Esophagus (tissue), 2 donors: ENCODE results near the gene TNNI3K. TPM values are rescaled to one million over a fixed set of nuclear protein-coding genes. Genes with fewer than 3 reads are reported as not detected.

Source experiments
- H3K27ac ChIP-seq, 2 donors: one replicate each; pipeline ENCODE4 v1.5.1; 2013; ENCODE audit warnings: low read depth in 2 of 2, mild to moderate bottlenecking in 2 of 2, inconsistent platforms in 1 of 2, low read length in 1 of 2, moderate library complexity in 1 of 2
- H3K27me3 ChIP-seq, 2 donors: one replicate each; pipeline ENCODE4 v1.6.1; 2013; ENCODE audit warnings: low read length in 2 of 2, control low read depth in 1 of 2, mild to moderate bottlenecking in 1 of 2; ENCODE audit not compliant: insufficient read depth in 2 of 2, control insufficient read depth in 1 of 2
- H3K36me3 ChIP-seq, 2 donors: one replicate each; pipeline ENCODE4 v1.6.1; 2013; ENCODE audit warnings: low read length in 1 of 2; ENCODE audit not compliant: control insufficient read depth in 2 of 2, insufficient read depth in 2 of 2
- H3K4me1 ChIP-seq, 2 donors: one replicate each; pipeline ENCODE4 v1.6.1; 2013; ENCODE audit warnings: low read length in 1 of 2; ENCODE audit not compliant: control insufficient read depth in 2 of 2, insufficient read depth in 2 of 2
- H3K4me3 ChIP-seq, 2 donors: one replicate each; pipeline ENCODE4 v1.5.1; 2013; ENCODE audit warnings: low read length in 2 of 2, mild to moderate bottlenecking in 2 of 2, low read depth in 1 of 2, moderate library complexity in 1 of 2
- H3K9me3 ChIP-seq, 2 donors: one replicate each; pipeline ENCODE4 v1.6.1; 2013; ENCODE audit warnings: mild to moderate bottlenecking in 2 of 2, low read depth in 1 of 2, low read length in 1 of 2, moderate library complexity in 1 of 2; ENCODE audit not compliant: control insufficient read depth in 2 of 2, insufficient read depth in 1 of 2
- WGBS, 2 donors: extraction: QIAGEN DNeasy Blood & Tissue Kit; methylation state at CpG; one replicate each; pipeline ENCODE4 v1.1.7; 2013; 5-methylcytosine and 5-hydroxymethylcytosine counted together
- polyA plus RNA-seq, 2 donors: library from polyadenylated mRNA; stranded (reverse); fragments of 200-250 nt; gene quantifications; one replicate each; pipeline ENCODE4 v1.2.3, GENCODE V29; 2013
- donor health status: healthy with polysubstance abuse.
- donor health status: Bipolar disorder and iron deficiency.

Gene TNNI3K
- polyA plus RNA-seq, 2 donors = 0.35 to 0.41 TPM

DNA sequence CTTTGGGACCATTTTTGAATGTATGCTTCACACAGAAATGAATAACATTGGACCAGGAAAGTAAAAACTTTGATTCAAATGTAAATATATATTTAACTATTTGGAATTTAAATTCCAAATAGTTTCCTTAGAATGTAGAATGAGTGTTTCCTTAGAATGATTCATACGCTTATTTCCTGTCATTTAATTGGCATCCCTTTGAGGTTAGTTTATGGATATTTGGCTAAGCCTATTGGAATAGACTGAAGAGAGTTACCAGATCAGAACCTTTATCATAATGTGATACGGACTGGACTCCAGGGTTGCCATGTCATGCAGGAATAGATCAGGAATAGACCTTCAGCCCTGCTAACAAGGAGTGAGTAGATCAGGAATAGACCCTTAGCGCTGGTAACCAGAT lies 133.1 kb downstream of the TNNI3K start:
- no peaks in the 10 kb centered on the region for H3K36me3 ChIP-seq
- H3K4me1 ChIP-seq = no peaks in the 10 kb centered on the region
- WGBS, 2 donors = 83 to 89% methylated on average over 3 of the region's 3 CpGs
- no peak overlapping the region for H3K27ac ChIP-seq
- no peaks in the 10 kb centered on the region for H3K27me3 ChIP-seq
- H3K4me3 ChIP-seq = no peak overlapping the region
- no peaks in the 10 kb centered on the region for H3K9me3 ChIP-seq

DNA sequence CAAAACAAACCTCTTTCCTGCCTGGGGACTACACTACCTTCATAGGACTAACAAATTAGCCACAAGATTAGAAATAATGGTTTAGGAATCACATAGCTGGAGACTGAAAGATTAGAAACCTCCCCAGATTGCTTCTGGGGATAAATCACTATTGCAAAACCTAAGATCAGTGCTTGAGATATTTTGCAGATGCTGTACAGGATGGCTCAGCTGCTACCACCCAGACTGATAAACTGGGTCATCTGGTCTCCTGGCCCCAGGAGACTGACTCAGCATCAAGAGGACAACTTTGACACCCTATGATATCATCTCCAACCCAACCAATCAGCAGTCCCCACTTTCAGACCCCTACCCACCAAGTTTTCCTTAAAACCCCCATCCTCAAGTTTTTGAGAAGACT lies 140.2 kb downstream of the TNNI3K start:
- Histone ChIP-seq H3K4me1 (no peaks in the 10 kb centered on the region), H3K9me3 (no peaks in the 10 kb centered on the region), H3K27ac (no peak overlapping the region), H3K4me3 (no peak overlapping the region), H3K27me3 (no peaks in the 10 kb centered on the region), H3K36me3 (no peaks in the 10 kb centered on the region)

DNA sequence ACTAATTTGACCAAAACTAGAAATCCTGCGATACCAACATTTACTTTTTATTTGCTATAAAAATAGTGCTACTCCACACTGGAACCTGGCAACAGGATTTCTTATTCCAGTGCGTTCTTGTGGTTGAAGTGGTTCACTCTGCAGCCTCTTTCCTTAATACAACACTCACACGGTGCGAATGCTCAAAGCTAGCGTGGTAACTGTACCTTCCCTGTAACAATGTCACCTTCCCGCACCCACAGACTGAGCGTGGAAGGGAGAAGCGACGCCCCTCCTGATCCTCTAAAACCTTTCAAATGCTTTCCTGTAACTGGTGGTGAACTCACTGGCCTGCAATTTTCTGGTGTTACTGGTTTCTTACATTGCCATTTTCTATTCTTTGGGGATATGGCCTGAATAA lies 145.1 kb downstream of the TNNI3K start:
- Histone ChIP-seq H3K36me3 (no peaks in the 10 kb centered on the region), H3K27me3 (no peaks in the 10 kb centered on the region), H3K4me1 (no peaks in the 10 kb centered on the region), H3K9me3 (no peaks in the 10 kb centered on the region), H3K27ac (no peak overlapping the region), H3K4me3 (no peak overlapping the region)
- 63 to 82% methylated on average over 9 of the region's 9 CpGs for WGBS, 2 donors

DNA sequence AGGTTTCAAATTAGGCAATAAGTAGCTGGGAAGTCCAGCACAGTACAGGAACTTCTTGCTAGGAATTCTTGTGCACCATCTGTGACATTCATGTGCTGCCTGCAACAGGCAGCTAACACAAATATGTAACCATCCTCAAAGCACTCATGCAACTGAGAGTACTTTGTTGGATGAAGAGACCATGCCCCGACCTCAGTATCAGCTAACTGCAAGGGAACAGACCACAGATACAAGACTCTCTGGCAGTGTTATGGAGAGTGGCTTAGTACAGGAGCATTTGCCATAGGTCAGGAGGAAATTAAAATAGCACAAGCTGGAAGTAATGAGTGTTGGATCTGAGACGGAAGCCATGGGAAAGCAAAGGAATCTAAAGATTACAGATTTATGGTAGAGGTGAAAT lies 153.7 kb downstream of the TNNI3K start:
- H3K4me1 ChIP-seq = no peaks in the 10 kb centered on the region
- no peaks in the 10 kb centered on the region for H3K9me3 ChIP-seq
- H3K27ac ChIP-seq = no peak overlapping the region
- H3K36me3 ChIP-seq = no peaks in the 10 kb centered on the region
- H3K27me3 ChIP-seq = no peaks in the 10 kb centered on the region
- WGBS, 2 donors = 86% methylated on average over 2 of the region's 2 CpGs
- H3K4me3 ChIP-seq = no peak overlapping the region

DNA sequence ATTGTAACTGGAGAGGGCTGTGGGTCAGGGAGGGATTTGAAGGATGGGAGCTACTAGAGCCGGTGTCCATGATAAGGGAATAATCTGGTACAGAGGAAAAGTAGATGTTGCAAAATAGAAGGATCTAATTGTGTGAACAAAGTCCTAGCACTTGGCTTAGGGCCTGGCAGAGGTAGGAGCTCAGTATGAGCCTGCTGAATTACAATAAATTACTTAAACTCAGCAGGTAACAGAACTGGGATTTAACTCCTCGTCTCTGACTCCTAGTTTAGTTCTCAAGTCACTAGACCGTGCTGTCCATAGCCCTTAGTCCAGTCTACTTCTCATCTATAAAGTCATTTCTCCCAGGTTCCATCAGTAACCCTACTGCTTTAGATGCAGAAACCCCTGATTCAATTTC lies 157.0 kb downstream of the TNNI3K start:
- Histone ChIP-seq H3K9me3 (no peaks in the 10 kb centered on the region), H3K4me1 (no peaks in the 10 kb centered on the region), H3K36me3 (no peaks in the 10 kb centered on the region), H3K27ac (no peak overlapping the region), H3K4me3 (no peak overlapping the region), H3K27me3 (no peaks in the 10 kb centered on the region)
- WGBS, 2 donors = 77 to 84% methylated on average over 3 of the region's 3 CpGs

DNA sequence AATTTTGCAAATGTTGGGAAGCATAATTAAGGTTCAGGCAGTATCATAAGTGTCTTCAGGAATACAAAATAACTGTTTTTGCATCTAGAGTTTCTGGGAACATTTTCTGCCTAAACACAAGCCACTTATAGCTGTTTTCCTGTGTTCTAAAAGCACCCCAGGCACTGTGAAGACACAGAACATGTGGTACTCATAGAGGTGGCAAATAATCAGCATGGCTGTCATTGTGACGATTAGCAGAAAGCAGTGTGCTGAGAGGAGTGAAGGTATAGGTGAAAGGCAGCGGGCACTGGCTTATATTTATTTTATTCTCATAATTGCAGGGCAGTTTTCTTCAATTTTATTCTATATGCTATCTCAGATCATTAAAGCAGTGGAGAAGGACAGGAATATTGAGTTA lies 157.7 kb downstream of the TNNI3K start:
- no peak overlapping the region for H3K4me3 ChIP-seq
- no peaks in the 10 kb centered on the region for H3K36me3 ChIP-seq
- H3K4me1 ChIP-seq = no peaks in the 10 kb centered on the region
- 70 to 74% methylated on average over 2 of the region's 2 CpGs for WGBS, 2 donors
- no peak overlapping the region for H3K27ac ChIP-seq
- H3K27me3 ChIP-seq = no peaks in the 10 kb centered on the region
- no peaks in the 10 kb centered on the region for H3K9me3 ChIP-seq

DNA sequence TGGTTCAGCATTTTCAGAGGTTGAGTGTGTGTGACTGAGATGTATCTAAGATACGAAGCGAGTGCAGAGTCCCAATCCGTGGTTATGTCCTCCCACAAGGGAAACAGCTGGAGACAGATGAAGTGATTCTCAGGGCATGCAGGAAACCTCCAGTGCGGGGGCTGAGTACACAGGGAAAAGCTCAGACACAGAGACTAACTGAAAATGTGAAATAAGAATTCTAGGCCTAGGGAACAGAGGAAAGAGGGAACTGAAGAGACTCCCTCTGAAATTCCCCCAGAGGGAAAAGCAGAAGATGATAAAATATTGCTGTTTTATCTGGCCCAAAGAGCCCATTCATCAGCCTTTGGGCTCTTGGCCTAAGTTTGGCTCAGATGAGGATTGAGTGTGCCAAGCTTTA lies 160.4 kb downstream of the TNNI3K start:
- Histone ChIP-seq H3K27ac (no peak overlapping the region), H3K4me1 (no peaks in the 10 kb centered on the region)

DNA sequence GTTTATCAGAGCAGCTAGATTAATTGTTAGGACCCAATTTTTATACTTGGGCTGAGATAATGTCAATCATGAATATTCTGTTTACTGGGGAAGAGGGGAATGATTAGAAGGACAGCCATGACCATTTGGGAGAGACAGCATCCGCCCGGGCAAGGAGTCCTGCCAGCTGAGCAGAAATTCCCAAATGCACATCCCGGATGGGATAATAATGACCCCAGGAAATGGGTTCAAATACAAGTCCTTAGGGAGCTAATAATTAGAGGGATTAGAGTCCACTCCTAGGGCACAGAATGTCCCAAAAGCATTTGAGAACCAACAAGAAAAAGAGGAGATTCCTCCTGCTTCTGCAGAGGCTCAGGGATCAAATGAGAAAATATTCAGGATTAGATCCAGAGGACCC lies 161.3 kb downstream of the TNNI3K start:
- H3K9me3 ChIP-seq = no peaks in the 10 kb centered on the region
- WGBS, 2 donors = 66 to 68% methylated on average over 3 of the region's 3 CpGs
- H3K4me3 ChIP-seq = no peak overlapping the region
- no peaks in the 10 kb centered on the region for H3K27me3 ChIP-seq
- H3K27ac ChIP-seq = no peak overlapping the region
- no peaks in the 10 kb centered on the region for H3K36me3 ChIP-seq
- no peaks in the 10 kb centered on the region for H3K4me1 ChIP-seq

More for the DNA sequence above, 160.4 kb downstream of the TNNI3K start:
- H3K9me3 ChIP-seq = no peaks in the 10 kb centered on the region
- no peaks in the 10 kb centered on the region for H3K36me3 ChIP-seq
- H3K27me3 ChIP-seq = no peaks in the 10 kb centered on the region
- H3K4me3 ChIP-seq = no peak overlapping the region
- WGBS, 2 donors = 45 to 48% methylated on average over 4 of the region's 4 CpGs

DNA sequence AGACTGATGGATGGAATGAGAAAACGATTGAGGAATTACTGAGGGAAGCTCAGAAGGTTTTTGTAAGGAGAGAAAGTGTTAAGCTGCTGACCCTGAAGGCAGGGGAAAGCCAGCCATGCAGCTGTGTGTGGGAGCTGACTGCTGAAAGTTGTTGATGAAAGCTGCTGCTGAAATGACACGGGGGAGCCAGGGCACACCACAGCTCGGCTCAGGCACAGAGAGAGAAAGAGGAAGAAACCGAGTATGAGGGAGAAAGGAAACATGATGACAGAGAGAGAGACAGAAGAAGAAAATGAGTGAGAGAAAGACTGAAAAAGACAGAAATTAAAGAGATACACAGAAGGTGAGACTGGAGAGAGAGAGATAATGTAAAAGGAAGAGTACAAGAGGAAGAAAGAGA lies 161.7 kb downstream of the TNNI3K start:
- H3K4me3 ChIP-seq = no peak overlapping the region
- H3K36me3 ChIP-seq = no peaks in the 10 kb centered on the region
- WGBS, 2 donors = 13 to 17% methylated on average over 4 of the region's 4 CpGs
- no peaks in the 10 kb centered on the region for H3K4me1 ChIP-seq
- no peaks in the 10 kb centered on the region for H3K9me3 ChIP-seq
- H3K27me3 ChIP-seq = no peaks in the 10 kb centered on the region
- no peak overlapping the region for H3K27ac ChIP-seq

DNA sequence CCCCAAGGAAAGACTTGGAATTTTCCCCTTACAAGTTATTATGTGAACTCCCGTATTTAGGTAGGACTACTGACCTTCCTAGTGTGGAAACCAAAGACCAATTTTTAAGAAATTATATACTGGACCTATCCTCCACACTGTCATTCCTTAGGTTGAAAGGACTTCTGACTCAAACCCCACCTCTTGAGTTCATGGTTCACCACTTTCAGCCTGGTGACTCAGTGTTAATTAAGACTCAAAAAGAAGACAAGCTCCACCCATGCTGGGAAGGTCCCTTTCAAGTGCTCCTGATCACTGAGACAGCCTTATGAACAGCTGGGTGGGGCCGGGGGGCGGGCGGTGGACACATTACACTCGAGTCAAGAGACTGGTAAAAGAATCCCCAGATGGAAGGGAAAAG lies 164.1 kb downstream of the TNNI3K start:
- no peak overlapping the region for H3K27ac ChIP-seq
- no peaks in the 10 kb centered on the region for H3K4me1 ChIP-seq
- H3K27me3 ChIP-seq = no peaks in the 10 kb centered on the region
- no peak overlapping the region for H3K4me3 ChIP-seq
- no peaks in the 10 kb centered on the region for H3K9me3 ChIP-seq
- 85 to 88% methylated on average over 5 of the region's 5 CpGs for WGBS, 2 donors
- no peaks in the 10 kb centered on the region for H3K36me3 ChIP-seq
